GM19025 (cell line): ENCODE measurements around the gene SLC25A4.
"Not testable (repeated sequence)": the region's sequence is repeated elsewhere in the genome, so short reads cannot be mapped to it uniquely, and the experiment has no call there.

Experiments
- ATAC-seq: cut with Tn5 transposase; IDR thresholded peaks from one replicate; pipeline ENCODE4 v1.9.1; 2021; ENCODE audit warnings: mild to moderate bottlenecking, low read depth, moderate library complexity; ENCODE audit not compliant: unreplicated experiment

SLC25A4 gene

GRCh38 chr4:185142912-185143600 is at the start of gene SLC25A4:
Gene SLC25A4 (plus strand): TSS chr4:185143266. CDS start chr4:185143373, 107 bp downstream.
- ATAC-seq = peak; percentile 95

- no peak for ATAC-seq
These were observed 49.5 kb upstream of the SLC25A4 start for GRCh38 chr4:185093603-185094002.

GRCh38 chr4:185096032-185096653 is 46.9 kb upstream of the SLC25A4 start:
- no peak for ATAC-seq

GRCh38 chr4:185098474-185098873 is 44.6 kb upstream of the SLC25A4 start:
- no peak for ATAC-seq

- ATAC-seq = no peak
These were observed 43.9 kb upstream of the SLC25A4 start for GRCh38 chr4:185099024-185099682.

- ATAC-seq = no peak
These were observed 43.1 kb upstream of the SLC25A4 start for GRCh38 chr4:185099940-185100339.

GRCh38 chr4:185100423-185100822 is 42.6 kb upstream of the SLC25A4 start:
- no peak for ATAC-seq

- no peak for ATAC-seq
These were observed 41.6 kb upstream of the SLC25A4 start for GRCh38 chr4:185101354-185101890.

GRCh38 chr4:185104733-185105132 is 38.3 kb upstream of the SLC25A4 start:
- no peak for ATAC-seq

- ATAC-seq = no peak
These were observed 36.7 kb upstream of the SLC25A4 start for GRCh38 chr4:185106353-185106752.

- ATAC-seq = not testable (repeated sequence)
These were observed 35.5 kb upstream of the SLC25A4 start for GRCh38 chr4:185107574-185107973.

- no peak for ATAC-seq
These were observed 34.9 kb upstream of the SLC25A4 start for GRCh38 chr4:185108185-185108584.

GRCh38 chr4:185108669-185109068 is 34.4 kb upstream of the SLC25A4 start:
- no peak for ATAC-seq

GRCh38 chr4:185109736-185110135 is 33.3 kb upstream of the SLC25A4 start:
- ATAC-seq = no peak

- no peak for ATAC-seq
These were observed 32.7 kb upstream of the SLC25A4 start for GRCh38 chr4:185110375-185110823.

- no peak for ATAC-seq
These were observed 31.0 kb upstream of the SLC25A4 start for GRCh38 chr4:185112104-185112503.

- ATAC-seq = no peak
These were observed 29.7 kb upstream of the SLC25A4 start for GRCh38 chr4:185113340-185113739.

- no peak for ATAC-seq
These were observed 27.2 kb upstream of the SLC25A4 start for GRCh38 chr4:185115827-185116232.

- no peak for ATAC-seq
These were observed 25.6 kb upstream of the SLC25A4 start for GRCh38 chr4:185117300-185117934.

- ATAC-seq = no peak
These were observed 24.2 kb upstream of the SLC25A4 start for GRCh38 chr4:185118876-185119275.

- not testable (repeated sequence) for ATAC-seq
These were observed 23.6 kb upstream of the SLC25A4 start for GRCh38 chr4:185119467-185119866.
